Superior temporal gyrus (tissue), 1 donor: ENCODE results near the gene AEN.

Source experiments
- DNase-seq: peaks from one replicate; pipeline ENCODE4 v3.0.0-alpha.2; 2016; ENCODE audit errors: extremely low spot score

Gene AEN

GRCh38 chr15:88620995-88621772, at the start of gene AEN:
Gene AEN (plus strand): TSS chr15:88621340. CDS start chr15:88626210, 4,870 bp downstream.
- peak; percentile 97 for DNase-seq

GRCh38 chr15:88571852-88572259, 49.3 kb upstream of the AEN start:
- no peak for DNase-seq

- no peak for DNase-seq
These were observed 47.1 kb upstream of the AEN start for GRCh38 chr15:88574077-88574476.

- no peak for DNase-seq
These were observed 46.5 kb upstream of the AEN start for GRCh38 chr15:88574655-88575054.

GRCh38 chr15:88579322-88579721, 41.8 kb upstream of the AEN start:
- DNase-seq = no peak

GRCh38 chr15:88580532-88580931, 40.6 kb upstream of the AEN start:
- DNase-seq = no peak

GRCh38 chr15:88586401-88587162, 34.6 kb upstream of the AEN start:
- no peak for DNase-seq

GRCh38 chr15:88590759-88591158, 30.4 kb upstream of the AEN start:
- DNase-seq = no peak

GRCh38 chr15:88591384-88591783, 29.8 kb upstream of the AEN start:
- DNase-seq = no peak

- DNase-seq = peak; percentile 25
These were observed 17.3 kb upstream of the AEN start for GRCh38 chr15:88603885-88604284.

- DNase-seq = peak; percentile 45
These were observed 16.6 kb upstream of the AEN start for GRCh38 chr15:88604381-88605188.

- DNase-seq = peak; percentile 23
These were observed 15.7 kb upstream of the AEN start for GRCh38 chr15:88605189-88606069.

- no peak for DNase-seq
These were observed 14.9 kb upstream of the AEN start for GRCh38 chr15:88606070-88606794.

GRCh38 chr15:88607951-88608350, 13.2 kb upstream of the AEN start:
- DNase-seq = no peak

- DNase-seq = no peak
These were observed 12.4 kb upstream of the AEN start for GRCh38 chr15:88608607-88609181.

GRCh38 chr15:88609344-88610090, 11.6 kb upstream of the AEN start:
- DNase-seq = no peak

GRCh38 chr15:88610701-88611231, 10.4 kb upstream of the AEN start:
- no peak for DNase-seq

- no peak for DNase-seq
These were observed 8.8 kb upstream of the AEN start for GRCh38 chr15:88612186-88612796.
